ENCODE results near the gene SEC22A. TPM values are rescaled to one million over a fixed set of nuclear protein-coding genes. Genes with fewer than 3 reads are reported as not detected.

SEC22A gene, protein sequence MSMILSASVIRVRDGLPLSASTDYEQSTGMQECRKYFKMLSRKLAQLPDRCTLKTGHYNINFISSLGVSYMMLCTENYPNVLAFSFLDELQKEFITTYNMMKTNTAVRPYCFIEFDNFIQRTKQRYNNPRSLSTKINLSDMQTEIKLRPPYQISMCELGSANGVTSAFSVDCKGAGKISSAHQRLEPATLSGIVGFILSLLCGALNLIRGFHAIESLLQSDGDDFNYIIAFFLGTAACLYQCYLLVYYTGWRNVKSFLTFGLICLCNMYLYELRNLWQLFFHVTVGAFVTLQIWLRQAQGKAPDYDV
- 34.3 and 42.3 TPM in 2 replicates for total RNA-seq (2014; rRNA removed; shearing (Covaris generic))
- 15.6 and 21.5 TPM in 2 replicates for polyA plus RNA-seq (2015; cell fraction: cytosol; rRNA removed)
- polyA plus RNA-seq (2015; cell fraction: nucleus; rRNA removed): 18.9 and 24.9 TPM in 2 replicates

- DNase-seq (ENCODE audit: low read depth, low spot score): peak; percentile 93
- in situ Hi-C loops (cut with HindIII; ENCODE audit: low pct_unique_long_range_greater_than_20kb, low sequenced_read_pairs): no loop called here
Observed at GRCh38 chr3:123201557-123202427, at the start of gene SEC22A. Gene SEC22A (plus strand): TSS chr3:123201943. CDS start chr3:123209218, 7,275 bp downstream.

DNA sequence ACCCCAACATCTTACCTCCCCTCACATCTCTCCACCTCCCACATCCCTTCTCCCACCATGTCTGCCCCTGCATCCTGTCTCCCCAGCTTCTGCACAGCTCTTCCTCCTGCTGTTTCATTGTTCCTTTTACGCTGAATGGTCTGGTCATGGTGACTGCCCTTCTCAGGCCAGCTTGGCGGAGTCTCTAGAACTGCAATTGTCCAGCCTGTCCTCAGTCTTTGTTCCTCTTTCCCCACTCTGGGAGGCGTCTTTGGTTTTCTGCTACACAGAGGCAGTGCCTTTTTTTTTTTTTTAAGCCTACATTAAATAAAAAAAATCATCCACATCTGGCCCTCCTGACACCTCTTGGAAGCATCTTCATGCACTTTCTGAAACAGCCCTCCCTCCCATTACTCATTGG lies 49.1 kb upstream of the SEC22A start:
- no peak for DNase-seq (ENCODE audit: low read depth, low spot score)

GRCh38 chr3:123153125-123154019 lies 48.4 kb upstream of the SEC22A start:
- in situ Hi-C loops (cut with HindIII; ENCODE audit: low pct_unique_long_range_greater_than_20kb, low sequenced_read_pairs): no loop called here
- DNase-seq (ENCODE audit: low read depth, low spot score): no peak

More for the DNA sequence above, 49.1 kb upstream of the SEC22A start:
- in situ Hi-C loops (cut with HindIII; ENCODE audit: low pct_unique_long_range_greater_than_20kb, low sequenced_read_pairs): no loop called here

GRCh38 chr3:123154020-123154985 lies 47.4 kb upstream of the SEC22A start:
- in situ Hi-C loops (cut with HindIII; ENCODE audit: low pct_unique_long_range_greater_than_20kb, low sequenced_read_pairs): no loop called here
- DNase-seq (ENCODE audit: low read depth, low spot score): no peak

GRCh38 chr3:123155471-123156011 lies 46.2 kb upstream of the SEC22A start:
- in situ Hi-C loops (cut with HindIII; ENCODE audit: low pct_unique_long_range_greater_than_20kb, low sequenced_read_pairs): no loop called here
- no peak for DNase-seq (ENCODE audit: low read depth, low spot score)

DNA sequence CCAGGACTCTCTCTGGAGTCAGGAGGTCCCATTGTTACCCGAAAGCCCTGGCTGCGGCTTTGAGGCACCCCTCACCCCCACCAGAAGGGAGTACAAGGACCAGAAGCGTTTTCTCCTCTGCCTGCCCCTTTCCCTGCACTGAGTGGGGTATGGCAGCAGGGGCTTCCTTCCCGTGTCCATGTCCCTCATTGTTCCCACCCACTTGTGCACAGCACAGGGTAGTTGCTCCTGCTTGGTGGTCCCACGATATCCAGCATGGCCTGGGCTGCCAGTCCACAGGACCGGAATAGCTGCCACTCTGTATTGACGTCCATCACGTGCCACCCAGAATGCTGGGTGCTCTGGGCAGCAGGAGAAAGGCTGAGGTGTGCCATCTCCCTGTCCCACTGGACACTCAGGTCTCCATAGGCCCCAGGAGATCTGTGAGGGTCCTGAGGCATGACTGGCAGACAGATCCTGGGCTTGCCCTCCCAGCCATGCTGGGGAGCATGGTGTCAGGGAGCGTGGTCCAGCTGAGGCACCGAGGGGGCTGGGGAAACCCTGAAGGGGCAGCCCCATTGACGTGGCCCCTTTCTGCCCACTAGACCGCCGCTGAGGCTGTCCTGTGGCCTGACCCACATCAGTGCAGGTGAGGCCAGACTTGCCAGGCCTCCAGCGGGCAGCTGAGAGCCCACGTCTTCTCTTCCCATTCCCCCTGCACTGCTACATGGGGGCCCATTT lies 45.3 kb upstream of the SEC22A start:
- no peak for DNase-seq (ENCODE audit: low read depth, low spot score)

GRCh38 chr3:123157209-123157597 lies 44.5 kb upstream of the SEC22A start:
- in situ Hi-C loops (cut with HindIII; ENCODE audit: low pct_unique_long_range_greater_than_20kb, low sequenced_read_pairs): no loop called here
- DNase-seq (ENCODE audit: low read depth, low spot score): no peak

More for the DNA sequence above, 45.3 kb upstream of the SEC22A start:
- in situ Hi-C loops (cut with HindIII; ENCODE audit: low pct_unique_long_range_greater_than_20kb, low sequenced_read_pairs): no loop called here

DNA sequence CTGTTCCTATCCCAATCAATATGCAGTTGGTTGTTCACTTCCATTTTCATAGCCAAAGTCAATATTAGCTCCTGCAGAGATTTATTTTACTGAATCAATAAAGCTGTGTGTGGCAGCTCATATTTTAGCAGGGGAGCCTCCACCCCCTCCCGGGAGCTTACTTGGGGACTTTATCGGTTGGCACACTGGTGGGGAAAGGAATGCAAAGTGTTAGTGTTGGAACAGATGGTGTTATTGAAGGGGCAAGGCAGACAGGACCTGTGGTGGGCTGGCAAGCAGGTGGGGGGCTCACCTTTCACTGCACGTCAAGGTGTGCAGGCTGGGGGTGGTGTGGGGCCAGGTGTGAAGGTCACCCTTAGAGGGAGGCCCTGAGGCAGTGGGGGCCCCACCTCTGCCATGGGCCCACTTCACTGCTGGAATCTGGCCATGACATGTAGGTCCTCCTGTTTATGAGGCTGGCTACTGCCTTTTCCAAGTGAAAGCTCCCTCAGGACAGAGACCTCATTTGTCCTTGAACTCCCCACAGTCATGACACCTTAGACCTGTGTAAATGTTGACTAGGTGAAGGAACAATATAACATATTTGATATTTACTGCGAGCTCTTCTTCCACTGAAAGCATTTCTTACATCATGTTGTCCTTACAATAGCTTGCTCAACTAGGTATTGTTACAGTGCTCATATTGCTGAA lies 44.0 kb upstream of the SEC22A start:
- DNase-seq (ENCODE audit: low read depth, low spot score): no peak
- in situ Hi-C loops (cut with HindIII; ENCODE audit: low pct_unique_long_range_greater_than_20kb, low sequenced_read_pairs): no loop called here

DNA sequence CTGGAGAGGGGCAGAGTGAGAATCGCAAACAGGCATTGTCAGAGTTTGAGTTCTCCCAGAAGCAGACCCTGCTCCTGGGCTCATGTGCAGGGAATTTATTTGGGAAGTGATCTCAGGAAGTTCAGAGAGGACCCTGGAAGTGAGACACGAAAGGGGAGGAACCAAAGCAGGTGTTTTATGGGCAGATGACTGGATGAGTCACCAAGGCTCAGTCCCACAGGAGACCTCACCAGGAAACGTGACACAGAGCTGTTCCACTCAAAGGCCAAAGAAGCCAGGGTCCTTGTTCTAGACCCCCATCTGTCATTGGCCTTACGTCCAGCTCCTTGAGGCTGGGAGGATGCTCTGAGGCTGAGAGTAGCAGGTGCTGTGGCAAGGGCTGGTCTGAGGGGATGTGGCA lies 43.4 kb upstream of the SEC22A start:
- DNase-seq (ENCODE audit: low read depth, low spot score): no peak
- in situ Hi-C loops (cut with HindIII; ENCODE audit: low pct_unique_long_range_greater_than_20kb, low sequenced_read_pairs): no loop called here

- in situ Hi-C loops (cut with HindIII; ENCODE audit: low pct_unique_long_range_greater_than_20kb, low sequenced_read_pairs): no loop called here
- DNase-seq (ENCODE audit: low read depth, low spot score): no peak
Observed at GRCh38 chr3:123158899-123159390, 42.8 kb upstream of the SEC22A start.

DNA sequence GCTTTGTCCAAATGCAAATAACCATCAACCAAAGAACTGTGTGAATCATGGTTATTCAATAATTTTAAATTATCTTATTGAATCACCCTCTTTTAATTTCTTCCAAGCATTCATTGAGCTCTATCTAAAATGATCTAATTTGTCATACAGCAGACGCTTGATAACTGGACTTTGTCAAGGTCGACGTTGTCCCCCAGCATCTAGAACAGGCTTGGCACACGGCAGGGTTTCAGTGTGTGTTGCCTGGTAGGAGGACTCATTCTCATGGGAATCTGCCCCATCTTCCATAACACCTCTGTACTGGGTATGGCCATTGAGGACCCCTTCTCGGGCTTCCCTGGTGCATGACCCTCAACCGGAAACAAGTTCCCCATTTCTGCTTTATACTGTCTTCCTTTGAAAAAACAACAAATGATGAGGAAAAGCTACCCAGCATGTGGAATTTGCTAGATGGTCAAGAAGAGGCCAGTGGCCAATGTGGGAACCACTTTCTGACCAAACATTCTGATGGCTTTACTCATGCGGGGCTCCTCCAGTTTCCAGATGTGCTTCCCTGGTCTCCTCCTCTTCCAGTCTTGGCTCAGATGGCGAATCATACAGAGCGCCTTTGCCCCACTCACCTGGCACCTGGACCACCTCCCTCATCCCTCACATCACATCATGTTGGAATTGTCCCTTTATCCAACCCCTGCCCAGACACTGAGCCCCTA lies 41.7 kb upstream of the SEC22A start:
- in situ Hi-C loops (cut with HindIII; ENCODE audit: low pct_unique_long_range_greater_than_20kb, low sequenced_read_pairs): no loop called here
- no peak for DNase-seq (ENCODE audit: low read depth, low spot score)

DNA sequence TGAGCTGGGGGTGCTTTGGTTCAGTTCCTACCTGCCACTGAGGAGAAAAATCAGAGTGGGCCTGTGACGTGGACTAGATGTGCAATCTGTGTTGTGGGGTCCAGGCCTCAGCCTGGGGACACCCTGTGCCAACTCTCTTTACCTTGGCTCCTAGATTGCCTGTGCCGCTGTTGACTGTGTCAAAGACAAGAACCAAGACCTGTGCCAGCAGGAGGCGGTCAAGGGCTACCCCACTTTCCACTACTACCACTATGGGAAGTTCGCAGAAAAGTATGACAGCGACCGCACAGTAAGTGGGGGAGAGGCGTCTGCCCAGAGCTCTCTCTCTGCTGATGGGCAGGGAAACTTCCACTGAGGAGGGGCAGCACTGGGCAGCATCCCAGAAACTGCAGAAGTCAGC lies 40.6 kb upstream of the SEC22A start:
- DNase-seq (ENCODE audit: low read depth, low spot score): peak; percentile 23
- in situ Hi-C loops (cut with HindIII; ENCODE audit: low pct_unique_long_range_greater_than_20kb, low sequenced_read_pairs): no loop called here

DNA sequence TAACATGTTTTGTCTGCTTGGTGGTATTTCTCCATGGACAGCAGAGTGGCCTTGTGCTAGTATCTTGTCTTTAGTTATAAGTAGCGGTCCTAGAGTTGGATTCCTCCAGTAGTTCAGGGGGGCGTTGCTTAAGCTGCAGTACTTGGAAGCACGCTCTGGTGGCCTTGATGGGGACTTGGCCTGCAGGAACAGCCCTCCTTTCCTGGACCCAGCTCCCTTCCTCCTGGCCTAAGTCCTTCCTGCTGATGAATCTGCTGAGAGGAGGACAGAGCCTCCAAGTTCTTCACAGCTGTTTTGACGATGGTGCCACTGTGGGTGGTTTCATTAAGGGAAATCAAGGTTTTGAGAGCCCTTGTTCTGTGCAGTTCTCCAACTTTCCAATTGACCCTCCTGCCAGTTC lies 38.6 kb upstream of the SEC22A start:
- DNase-seq (ENCODE audit: low read depth, low spot score): no peak
- in situ Hi-C loops (cut with HindIII; ENCODE audit: low pct_unique_long_range_greater_than_20kb, low sequenced_read_pairs): no loop called here

GRCh38 chr3:123165163-123165562 lies 36.6 kb upstream of the SEC22A start:
- DNase-seq (ENCODE audit: low read depth, low spot score): no peak
- in situ Hi-C loops (cut with HindIII; ENCODE audit: low pct_unique_long_range_greater_than_20kb, low sequenced_read_pairs): no loop called here

DNA sequence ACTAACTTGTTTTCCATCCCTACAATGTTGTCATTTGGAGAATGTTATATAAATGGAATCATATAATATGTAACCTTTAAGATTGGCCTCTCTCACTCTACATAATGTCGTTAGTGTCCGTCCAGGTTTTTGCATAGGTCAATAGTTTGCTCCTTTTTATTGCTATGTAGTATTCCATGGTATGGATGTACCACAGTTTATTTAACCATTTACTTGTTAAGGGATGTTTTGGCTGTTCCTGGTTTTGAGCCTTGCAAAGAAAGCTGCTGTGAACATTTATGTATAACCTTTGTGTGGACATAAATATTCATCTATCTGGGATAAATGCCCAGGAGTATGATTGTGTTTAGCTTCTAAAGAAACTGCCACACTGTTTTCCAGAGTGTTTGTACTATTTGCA lies 34.1 kb upstream of the SEC22A start:
- no peak for DNase-seq (ENCODE audit: low read depth, low spot score)
- in situ Hi-C loops (cut with HindIII; ENCODE audit: low pct_unique_long_range_greater_than_20kb, low sequenced_read_pairs): no loop called here

Data from SK-MEL-5 (cell line).